ENCODE data around the gene TRIM23.

DNA sequence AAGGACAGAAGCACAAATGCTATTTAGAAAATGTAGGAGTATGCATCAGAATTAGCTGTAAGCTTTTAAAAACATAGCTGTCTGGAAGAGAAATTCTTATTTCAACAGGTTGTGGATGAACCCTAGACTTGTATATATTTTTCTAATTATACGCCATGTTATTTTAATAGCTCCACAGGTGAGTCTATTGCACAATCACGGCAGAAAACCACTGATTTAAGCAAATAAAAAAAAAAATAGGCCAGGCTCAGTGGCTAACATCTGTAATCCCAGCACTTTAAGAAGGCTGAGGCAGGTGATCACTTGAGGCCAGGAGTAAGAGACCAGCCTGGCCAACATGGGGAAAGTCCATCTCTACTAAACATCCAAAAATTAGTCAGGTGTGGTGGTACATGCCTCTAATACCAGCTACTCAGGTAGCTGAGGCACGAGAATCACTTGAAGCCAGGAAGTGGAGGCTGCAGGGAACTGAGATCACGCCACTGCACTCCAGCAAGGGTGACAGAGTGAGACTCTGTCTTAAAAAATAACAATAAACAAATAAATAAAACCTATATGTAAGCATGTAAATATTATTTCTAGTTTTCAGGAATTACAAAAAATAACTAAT lies 11.7 kb downstream of the TRIM23 start:
- TF ChIP-seq, protein P1, sequence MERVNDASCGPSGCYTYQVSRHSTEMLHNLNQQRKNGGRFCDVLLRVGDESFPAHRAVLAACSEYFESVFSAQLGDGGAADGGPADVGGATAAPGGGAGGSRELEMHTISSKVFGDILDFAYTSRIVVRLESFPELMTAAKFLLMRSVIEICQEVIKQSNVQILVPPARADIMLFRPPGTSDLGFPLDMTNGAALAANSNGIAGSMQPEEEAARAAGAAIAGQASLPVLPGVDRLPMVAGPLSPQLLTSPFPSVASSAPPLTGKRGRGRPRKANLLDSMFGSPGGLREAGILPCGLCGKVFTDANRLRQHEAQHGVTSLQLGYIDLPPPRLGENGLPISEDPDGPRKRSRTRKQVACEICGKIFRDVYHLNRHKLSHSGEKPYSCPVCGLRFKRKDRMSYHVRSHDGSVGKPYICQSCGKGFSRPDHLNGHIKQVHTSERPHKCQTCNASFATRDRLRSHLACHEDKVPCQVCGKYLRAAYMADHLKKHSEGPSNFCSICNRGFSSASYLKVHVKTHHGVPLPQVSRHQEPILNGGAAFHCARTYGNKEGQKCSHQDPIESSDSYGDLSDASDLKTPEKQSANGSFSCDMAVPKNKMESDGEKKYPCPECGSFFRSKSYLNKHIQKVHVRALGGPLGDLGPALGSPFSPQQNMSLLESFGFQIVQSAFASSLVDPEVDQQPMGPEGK (CRISPR knock-in tag; IDR thresholded peaks at IDR 0.05; ENCODE audit: borderline replicate concordance): no peak
- TF ChIP-seq ZNF8 (CRISPR knock-in tag; IDR thresholded peaks at IDR 0.05): no peak
- TF ChIP-seq, protein P2, sequence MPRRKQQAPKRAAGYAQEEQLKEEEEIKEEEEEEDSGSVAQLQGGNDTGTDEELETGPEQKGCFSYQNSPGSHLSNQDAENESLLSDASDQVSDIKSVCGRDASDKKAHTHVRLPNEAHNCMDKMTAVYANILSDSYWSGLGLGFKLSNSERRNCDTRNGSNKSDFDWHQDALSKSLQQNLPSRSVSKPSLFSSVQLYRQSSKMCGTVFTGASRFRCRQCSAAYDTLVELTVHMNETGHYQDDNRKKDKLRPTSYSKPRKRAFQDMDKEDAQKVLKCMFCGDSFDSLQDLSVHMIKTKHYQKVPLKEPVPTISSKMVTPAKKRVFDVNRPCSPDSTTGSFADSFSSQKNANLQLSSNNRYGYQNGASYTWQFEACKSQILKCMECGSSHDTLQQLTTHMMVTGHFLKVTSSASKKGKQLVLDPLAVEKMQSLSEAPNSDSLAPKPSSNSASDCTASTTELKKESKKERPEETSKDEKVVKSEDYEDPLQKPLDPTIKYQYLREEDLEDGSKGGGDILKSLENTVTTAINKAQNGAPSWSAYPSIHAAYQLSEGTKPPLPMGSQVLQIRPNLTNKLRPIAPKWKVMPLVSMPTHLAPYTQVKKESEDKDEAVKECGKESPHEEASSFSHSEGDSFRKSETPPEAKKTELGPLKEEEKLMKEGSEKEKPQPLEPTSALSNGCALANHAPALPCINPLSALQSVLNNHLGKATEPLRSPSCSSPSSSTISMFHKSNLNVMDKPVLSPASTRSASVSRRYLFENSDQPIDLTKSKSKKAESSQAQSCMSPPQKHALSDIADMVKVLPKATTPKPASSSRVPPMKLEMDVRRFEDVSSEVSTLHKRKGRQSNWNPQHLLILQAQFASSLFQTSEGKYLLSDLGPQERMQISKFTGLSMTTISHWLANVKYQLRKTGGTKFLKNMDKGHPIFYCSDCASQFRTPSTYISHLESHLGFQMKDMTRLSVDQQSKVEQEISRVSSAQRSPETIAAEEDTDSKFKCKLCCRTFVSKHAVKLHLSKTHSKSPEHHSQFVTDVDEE (CRISPR knock-in tag; IDR thresholded peaks at IDR 0.05): no peak
- no peak for TF ChIP-seq ZFP3 (CRISPR knock-in tag; IDR thresholded peaks at IDR 0.05)
- TF ChIP-seq PPARA (CRISPR knock-in tag; IDR thresholded peaks at IDR 0.05; ENCODE audit: borderline replicate concordance): no peak
- TF ChIP-seq, protein P3, sequence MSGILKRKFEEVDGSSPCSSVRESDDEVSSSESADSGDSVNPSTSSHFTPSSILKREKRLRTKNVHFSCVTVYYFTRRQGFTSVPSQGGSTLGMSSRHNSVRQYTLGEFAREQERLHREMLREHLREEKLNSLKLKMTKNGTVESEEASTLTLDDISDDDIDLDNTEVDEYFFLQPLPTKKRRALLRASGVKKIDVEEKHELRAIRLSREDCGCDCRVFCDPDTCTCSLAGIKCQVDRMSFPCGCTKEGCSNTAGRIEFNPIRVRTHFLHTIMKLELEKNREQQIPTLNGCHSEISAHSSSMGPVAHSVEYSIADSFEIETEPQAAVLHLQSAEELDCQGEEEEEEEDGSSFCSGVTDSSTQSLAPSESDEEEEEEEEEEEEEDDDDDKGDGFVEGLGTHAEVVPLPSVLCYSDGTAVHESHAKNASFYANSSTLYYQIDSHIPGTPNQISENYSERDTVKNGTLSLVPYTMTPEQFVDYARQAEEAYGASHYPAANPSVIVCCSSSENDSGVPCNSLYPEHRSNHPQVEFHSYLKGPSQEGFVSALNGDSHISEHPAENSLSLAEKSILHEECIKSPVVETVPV (CRISPR knock-in tag; IDR thresholded peaks at IDR 0.05): no peak
- no peak for TF ChIP-seq ISL1 (CRISPR knock-in tag; IDR thresholded peaks at IDR 0.05)
- TF ChIP-seq, protein P4, sequence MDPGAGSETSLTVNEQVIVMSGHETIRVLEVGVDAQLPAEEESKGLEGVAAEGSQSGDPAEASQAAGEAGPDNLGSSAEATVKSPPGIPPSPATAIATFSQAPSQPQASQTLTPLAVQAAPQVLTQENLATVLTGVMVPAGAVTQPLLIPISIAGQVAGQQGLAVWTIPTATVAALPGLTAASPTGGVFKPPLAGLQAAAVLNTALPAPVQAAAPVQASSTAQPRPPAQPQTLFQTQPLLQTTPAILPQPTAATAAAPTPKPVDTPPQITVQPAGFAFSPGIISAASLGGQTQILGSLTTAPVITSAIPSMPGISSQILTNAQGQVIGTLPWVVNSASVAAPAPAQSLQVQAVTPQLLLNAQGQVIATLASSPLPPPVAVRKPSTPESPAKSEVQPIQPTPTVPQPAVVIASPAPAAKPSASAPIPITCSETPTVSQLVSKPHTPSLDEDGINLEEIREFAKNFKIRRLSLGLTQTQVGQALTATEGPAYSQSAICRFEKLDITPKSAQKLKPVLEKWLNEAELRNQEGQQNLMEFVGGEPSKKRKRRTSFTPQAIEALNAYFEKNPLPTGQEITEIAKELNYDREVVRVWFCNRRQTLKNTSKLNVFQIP (CRISPR knock-in tag; IDR thresholded peaks at IDR 0.05; ENCODE audit: borderline replicate concordance, low read depth): no peak
- no peak for TF ChIP-seq ZNF565 (CRISPR knock-in tag; conservative IDR thresholded peaks at IDR 0.05; ENCODE audit: low read depth)
